Parathyroid adenoma (tissue), 2 donors: ENCODE data around the gene SIK3.

Source experiments
- H2AFZ ChIP-seq: fragments of 300-600 bp; sonication (generic); one replicate; pipeline ENCODE4 v1.7.0; 2017; ENCODE audit warnings: antibody characterized with exemption, mild to moderate bottlenecking
- H3K27ac ChIP-seq: fragments of 300-600 bp; sonication (generic); one replicate; pipeline ENCODE4 v1.7.0; 2017
- H3K27me3 ChIP-seq: fragments of 300-600 bp; sonication (generic); one replicate; pipeline ENCODE4 v1.7.0; 2017; ENCODE audit warnings: low read length; ENCODE audit not compliant: control insufficient read depth, insufficient read depth
- H3K36me3 ChIP-seq: fragments of 300-600 bp; sonication (generic); one replicate; pipeline ENCODE4 v1.7.0; 2017; ENCODE audit warnings: low read length; ENCODE audit not compliant: control insufficient read depth, insufficient read depth
- H3K4me1 ChIP-seq: fragments of 300-600 bp; sonication (generic); one replicate; pipeline ENCODE4 v1.7.0; 2017; ENCODE audit warnings: control low read depth
- H3K4me2 ChIP-seq: fragments of 300-600 bp; sonication (generic); one replicate; pipeline ENCODE4 v1.7.0; 2017; ENCODE audit warnings: low read length
- H3K4me3 ChIP-seq: fragments of 300-600 bp; sonication (generic); one replicate; pipeline ENCODE4 v1.7.0; 2017; ENCODE audit warnings: low read depth, low read length
- H3K79me2 ChIP-seq: fragments of 300-600 bp; sonication (generic); one replicate; pipeline ENCODE4 v1.7.0; 2017; ENCODE audit warnings: control low read depth
- H3K9ac ChIP-seq: fragments of 300-600 bp; sonication (generic); one replicate; pipeline ENCODE4 v1.7.0; 2017; ENCODE audit warnings: mild to moderate bottlenecking
- H3K9me3 ChIP-seq: fragments of 300-600 bp; sonication (generic); one replicate; pipeline ENCODE4 v1.7.0; 2017; ENCODE audit warnings: low read length; ENCODE audit not compliant: control insufficient read depth
- CTCF ChIP-seq: fragments of 300-600 bp; sonication (generic); IDR thresholded peaks from one replicate; pipeline ENCODE4 v1.7.0; 2017; ENCODE audit warnings: antibody characterized with exemption, mild to moderate bottlenecking
- donor health status: primary hyperparathyroidism.

The SIK3 gene

GRCh38 chr11:117022526-117022925, 75.7 kb downstream of the SIK3 start:
- no peak overlapping the region for H3K9ac ChIP-seq
- H3K4me3 ChIP-seq, result no peak overlapping the region
- no peak for TF ChIP-seq CTCF
- H3K9me3 ChIP-seq, result no peaks in the 10 kb centered on the region
- no peaks in the 10 kb centered on the region for H3K27me3 ChIP-seq
- peaks cover 2% of the 10 kb centered on the region for H3K79me2 ChIP-seq
- peaks cover 3% of the 10 kb centered on the region for H3K4me1 ChIP-seq
- H3K36me3 ChIP-seq, result no peaks in the 10 kb centered on the region
- no peak overlapping the region for H3K27ac ChIP-seq
- H2AFZ ChIP-seq, result no peak overlapping the region
- no peak overlapping the region for H3K4me2 ChIP-seq

- Histone ChIP-seq H3K4me2 (no peak overlapping the region), H3K9me3 (no peaks in the 10 kb centered on the region), H3K27me3 (no peaks in the 10 kb centered on the region), H3K4me1 (peaks cover 3% of the 10 kb centered on the region), H3K79me2 (peaks cover 3% of the 10 kb centered on the region), H3K36me3 (no peaks in the 10 kb centered on the region), H3K4me3 (no peak overlapping the region), H3K27ac (no peak overlapping the region), H2AFZ (no peak overlapping the region), H3K9ac (no peak overlapping the region)
- no peak for TF ChIP-seq CTCF
These were observed 77.2 kb downstream of the SIK3 start for GRCh38 chr11:117020869-117021564.

- H3K9ac ChIP-seq, result no peak overlapping the region
- H2AFZ ChIP-seq, result no peak overlapping the region
These were observed 77.9 kb downstream of the SIK3 start for GRCh38 chr11:117020287-117020686.

GRCh38 chr11:117019871-117020270, 78.4 kb downstream of the SIK3 start:
- no peak overlapping the region for H2AFZ ChIP-seq
- H3K36me3 ChIP-seq, result no peaks in the 10 kb centered on the region
- H3K9me3 ChIP-seq, result no peaks in the 10 kb centered on the region
- peaks cover 3% of the 10 kb centered on the region for H3K4me1 ChIP-seq
- H3K79me2 ChIP-seq, result peaks cover 5% of the 10 kb centered on the region
- no peak for TF ChIP-seq CTCF
- H3K4me3 ChIP-seq, result no peak overlapping the region
- no peak overlapping the region for H3K4me2 ChIP-seq
- H3K27ac ChIP-seq, result no peak overlapping the region
- no peaks in the 10 kb centered on the region for H3K27me3 ChIP-seq
- no peak overlapping the region for H3K9ac ChIP-seq

More at GRCh38 chr11:117020287-117020686, 77.9 kb downstream of the SIK3 start:
- Histone ChIP-seq H3K36me3 (no peaks in the 10 kb centered on the region), H3K4me2 (no peak overlapping the region), H3K4me1 (peaks cover 3% of the 10 kb centered on the region), H3K4me3 (no peak overlapping the region), H3K9me3 (no peaks in the 10 kb centered on the region), H3K27me3 (no peaks in the 10 kb centered on the region), H3K27ac (no peak overlapping the region), H3K79me2 (peaks cover 5% of the 10 kb centered on the region)
- TF ChIP-seq CTCF, result no peak

- H3K4me3 ChIP-seq, result no peak overlapping the region
- H2AFZ ChIP-seq, result no peak overlapping the region
- H3K27ac ChIP-seq, result no peak overlapping the region
- no peaks in the 10 kb centered on the region for H3K9me3 ChIP-seq
- H3K79me2 ChIP-seq, result peaks cover 9% of the 10 kb centered on the region
- no peak for TF ChIP-seq CTCF
- H3K4me1 ChIP-seq, result peaks cover 3% of the 10 kb centered on the region
- H3K27me3 ChIP-seq, result no peaks in the 10 kb centered on the region
- no peak overlapping the region for H3K9ac ChIP-seq
- no peaks in the 10 kb centered on the region for H3K36me3 ChIP-seq
- H3K4me2 ChIP-seq, result no peak overlapping the region
These were observed 80.8 kb downstream of the SIK3 start for GRCh38 chr11:117017456-117017855.
